ENCODE results near the gene MYADML2. TPM values are rescaled to one million over a fixed set of nuclear protein-coding genes. Genes with fewer than 3 reads are reported as not detected.

MYADML2 gene
- total and polyA plus RNA-seq, 9 donors: 11.3 to 24.1 (median 21.5) TPM

DNA sequence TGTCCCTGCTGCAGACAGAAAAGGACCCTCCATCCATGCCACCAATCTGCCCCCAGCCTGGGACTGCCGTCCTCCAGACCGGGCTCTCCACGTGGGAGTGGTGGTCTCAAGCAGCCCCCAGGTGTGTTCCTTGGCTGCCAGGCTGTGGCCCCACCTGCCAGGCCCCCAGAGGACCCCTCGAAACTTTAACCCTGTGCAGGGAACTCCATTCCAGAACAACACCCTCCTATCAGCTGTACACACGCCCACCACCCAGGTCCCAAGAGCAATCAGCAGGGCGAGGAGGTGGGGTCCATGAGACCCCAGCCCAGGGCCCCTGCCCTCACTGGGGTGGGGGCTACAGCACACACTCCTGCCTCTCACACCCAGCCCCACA, 11.3 kb downstream of the MYADML2 start:
- Histone ChIP-seq H3K4me1 (ENCODE audit: control insufficient read depth, insufficient read depth, low read length) (peaks cover 59% of the 10 kb centered on the region), H3K27ac (ENCODE audit: low read length) (no peak overlapping the region), H3K9me3 (replicated peaks; ENCODE audit: control insufficient read depth, low read depth, low read length) (no peaks in the 10 kb centered on the region), H3K4me3 (ENCODE audit: low read length) (peak overlapping the region; percentile 26), H3K36me3 (ENCODE audit: control insufficient read depth, insufficient read depth, low read length) (peaks cover 29% of the 10 kb centered on the region), H3K27me3 (ENCODE audit: control insufficient read depth, insufficient read depth, low read length) (no peaks in the 10 kb centered on the region)
- 83% methylated on average over 6 of the region's 6 CpGs for WGBS (ENCODE audit: insufficient coverage)
- no peak for DNase-seq

DNA sequence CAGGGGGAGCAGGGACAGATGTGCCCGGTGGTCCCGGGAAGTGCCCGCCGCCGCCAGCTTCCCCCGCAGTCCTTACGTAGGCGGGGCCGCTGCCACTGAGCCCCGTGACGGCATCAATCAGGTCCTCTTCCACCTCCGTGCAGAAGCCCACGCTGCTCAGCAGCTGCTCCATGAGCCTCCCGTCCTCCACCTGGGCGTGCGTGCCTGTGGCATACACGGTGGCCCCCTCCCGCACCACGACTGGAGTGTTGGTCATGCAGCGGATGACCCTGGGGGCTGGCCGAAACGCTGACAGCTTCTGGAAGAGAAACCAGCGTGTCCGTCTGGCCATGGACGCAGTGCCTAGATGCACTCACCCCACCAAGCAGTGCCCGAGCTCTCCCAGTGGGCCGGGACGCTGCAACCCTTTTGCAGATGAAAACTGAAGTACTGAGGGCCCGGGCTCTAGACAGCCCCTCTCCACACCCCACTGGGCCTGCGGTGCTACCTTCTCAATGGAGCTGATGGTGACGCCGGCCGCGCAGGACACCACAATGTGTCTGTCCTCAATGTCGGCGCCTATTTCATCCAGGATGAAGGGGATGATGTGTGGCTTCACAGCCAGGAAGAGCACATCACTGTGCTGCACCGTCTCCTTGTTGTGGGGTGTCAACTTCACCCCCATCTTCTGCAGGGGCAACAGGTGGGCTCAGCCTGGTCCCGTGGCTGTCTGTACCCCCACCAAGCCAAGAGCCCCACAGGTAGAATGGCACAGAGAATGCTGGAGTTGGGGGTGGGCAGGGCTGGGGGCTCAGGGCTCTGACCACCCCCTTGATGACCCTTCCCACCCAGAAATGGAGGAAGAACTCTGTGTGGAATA, 12.0 kb downstream of the MYADML2 start:
- Histone ChIP-seq H3K9me3 (replicated peaks; ENCODE audit: control insufficient read depth, low read depth, low read length) (no peaks in the 10 kb centered on the region), H3K27ac (ENCODE audit: low read length) (no peak overlapping the region), H3K36me3 (ENCODE audit: control insufficient read depth, insufficient read depth, low read length) (peaks cover 29% of the 10 kb centered on the region), H3K27me3 (ENCODE audit: control insufficient read depth, insufficient read depth, low read length) (no peaks in the 10 kb centered on the region), H3K4me1 (ENCODE audit: control insufficient read depth, insufficient read depth, low read length) (peaks cover 59% of the 10 kb centered on the region), H3K4me3 (ENCODE audit: low read length) (no peak overlapping the region)
- WGBS (ENCODE audit: insufficient coverage): 82% methylated on average over 28 of the region's 38 CpGs
- no peak for DNase-seq

DNA sequence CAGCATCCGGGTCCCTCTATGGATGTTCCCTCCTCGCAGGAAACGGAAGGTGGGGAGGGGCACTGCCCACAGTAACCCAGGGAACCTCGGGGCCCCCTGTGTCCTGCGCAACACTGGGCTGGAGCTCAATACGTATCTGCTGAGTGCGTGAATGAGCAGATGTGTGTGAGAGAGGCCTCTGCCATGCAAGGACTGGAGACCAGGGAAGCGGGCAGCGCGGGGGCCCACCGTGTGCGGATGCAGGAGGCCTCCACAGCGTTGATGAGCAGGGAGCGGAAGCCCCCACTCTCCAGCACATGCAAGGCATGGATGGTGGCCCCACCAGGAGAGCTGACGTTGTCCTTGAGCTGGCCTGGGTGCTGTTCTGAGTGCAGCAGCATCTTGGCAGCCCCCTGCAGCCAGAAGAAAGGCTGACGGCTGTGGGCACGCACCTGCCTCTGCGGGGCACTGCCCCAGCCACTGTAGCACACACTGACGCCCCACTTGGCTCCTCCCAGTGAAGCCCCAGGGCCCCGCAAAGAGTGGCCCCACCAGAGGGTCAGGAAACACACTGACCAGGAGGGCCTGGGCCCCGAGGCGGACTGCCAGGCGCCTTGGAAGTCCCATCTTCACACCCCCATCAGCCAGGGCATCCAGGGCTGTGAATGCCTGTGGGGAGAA, 12.8 kb downstream of the MYADML2 start:
- H3K4me1 ChIP-seq (ENCODE audit: control insufficient read depth, insufficient read depth, low read length): peaks cover 55% of the 10 kb centered on the region
- 78% methylated on average over 18 of the region's 23 CpGs for WGBS (ENCODE audit: insufficient coverage)
- DNase-seq: no peak
- peaks cover 2% of the 10 kb centered on the region for H3K27me3 ChIP-seq (ENCODE audit: control insufficient read depth, insufficient read depth, low read length)
- peaks cover 29% of the 10 kb centered on the region for H3K36me3 ChIP-seq (ENCODE audit: control insufficient read depth, insufficient read depth, low read length)
- H3K27ac ChIP-seq (ENCODE audit: low read length): no peak overlapping the region
- no peak overlapping the region for H3K4me3 ChIP-seq (ENCODE audit: low read length)
- no peaks in the 10 kb centered on the region for H3K9me3 ChIP-seq (replicated peaks; ENCODE audit: control insufficient read depth, low read depth, low read length)

DNA sequence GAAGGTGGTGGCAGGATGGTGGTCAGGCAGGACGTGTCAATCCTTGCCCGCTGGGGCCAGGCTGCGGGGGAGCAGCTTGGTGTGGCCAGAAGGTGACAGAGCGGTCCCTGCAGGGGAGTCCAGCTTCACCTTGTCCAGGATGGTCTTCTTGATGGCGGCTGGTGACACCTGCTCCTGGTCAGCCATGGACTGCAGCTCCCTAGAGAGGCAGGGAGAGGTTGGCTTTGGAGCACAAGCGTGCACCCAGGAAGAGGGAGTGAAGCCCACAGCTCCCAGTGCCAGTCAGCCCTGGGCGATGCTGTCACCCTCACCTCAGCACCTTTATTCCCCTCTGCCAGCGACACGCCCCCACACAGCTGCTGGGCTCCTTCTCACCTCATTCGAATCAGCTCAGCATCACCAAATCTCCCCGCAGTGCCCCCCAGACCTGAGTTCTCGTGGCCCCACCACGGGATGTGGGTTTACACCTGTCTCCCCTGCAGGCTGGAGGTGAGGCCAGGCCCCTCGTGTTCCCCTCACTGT, 13.8 kb downstream of the MYADML2 start:
- peaks cover 29% of the 10 kb centered on the region for H3K36me3 ChIP-seq (ENCODE audit: control insufficient read depth, insufficient read depth, low read length)
- no peak for DNase-seq
- no peak overlapping the region for H3K4me3 ChIP-seq (ENCODE audit: low read length)
- H3K9me3 ChIP-seq (replicated peaks; ENCODE audit: control insufficient read depth, low read depth, low read length): no peaks in the 10 kb centered on the region
- H3K4me1 ChIP-seq (ENCODE audit: control insufficient read depth, insufficient read depth, low read length): peaks cover 56% of the 10 kb centered on the region
- 77% methylated on average over 13 of the region's 14 CpGs for WGBS (ENCODE audit: insufficient coverage)
- peaks cover 12% of the 10 kb centered on the region for H3K27me3 ChIP-seq (ENCODE audit: control insufficient read depth, insufficient read depth, low read length)
- H3K27ac ChIP-seq (ENCODE audit: low read length): no peak overlapping the region

DNA sequence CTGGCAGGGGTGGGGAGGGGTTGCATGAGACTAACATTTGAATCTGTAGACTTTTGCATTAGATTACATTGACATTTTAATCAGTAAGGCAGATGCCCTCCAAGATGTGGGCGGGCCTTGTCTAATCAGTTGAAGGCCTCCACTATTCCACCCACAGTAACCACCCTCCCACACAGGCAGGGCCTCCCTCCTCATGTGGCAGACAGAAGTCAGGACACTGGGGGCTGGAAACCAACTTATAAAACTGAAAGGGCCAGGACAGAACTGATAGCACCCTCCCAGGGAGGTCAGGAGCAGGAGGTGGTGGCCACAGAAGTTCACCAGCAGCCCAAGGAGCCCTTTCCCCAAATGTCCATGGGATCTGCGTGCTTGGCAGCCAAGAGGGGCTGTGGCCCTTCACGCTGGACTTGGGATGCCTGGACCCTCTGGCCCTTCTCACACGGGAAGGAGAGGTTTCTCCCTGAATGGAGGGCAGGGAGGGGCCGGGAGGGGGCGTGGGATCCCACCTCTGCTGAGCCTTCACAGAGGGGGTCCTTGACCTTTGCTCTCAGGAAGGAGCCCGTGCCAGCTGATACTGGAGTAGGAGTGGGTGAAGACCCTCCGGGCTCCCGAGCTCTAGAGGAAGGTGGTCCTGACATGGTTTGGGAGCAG, 14.6 kb downstream of the MYADML2 start:
- H3K36me3 ChIP-seq (ENCODE audit: control insufficient read depth, insufficient read depth, low read length): peaks cover 29% of the 10 kb centered on the region
- no peak overlapping the region for H3K4me3 ChIP-seq (ENCODE audit: low read length)
- 84% methylated on average over 8 of the region's 9 CpGs for WGBS (ENCODE audit: insufficient coverage)
- no peaks in the 10 kb centered on the region for H3K9me3 ChIP-seq (replicated peaks; ENCODE audit: control insufficient read depth, low read depth, low read length)
- H3K27ac ChIP-seq (ENCODE audit: low read length): no peak overlapping the region
- no peak for DNase-seq
- peaks cover 53% of the 10 kb centered on the region for H3K4me1 ChIP-seq (ENCODE audit: control insufficient read depth, insufficient read depth, low read length)
- H3K27me3 ChIP-seq (ENCODE audit: control insufficient read depth, insufficient read depth, low read length): peaks cover 14% of the 10 kb centered on the region

DNA sequence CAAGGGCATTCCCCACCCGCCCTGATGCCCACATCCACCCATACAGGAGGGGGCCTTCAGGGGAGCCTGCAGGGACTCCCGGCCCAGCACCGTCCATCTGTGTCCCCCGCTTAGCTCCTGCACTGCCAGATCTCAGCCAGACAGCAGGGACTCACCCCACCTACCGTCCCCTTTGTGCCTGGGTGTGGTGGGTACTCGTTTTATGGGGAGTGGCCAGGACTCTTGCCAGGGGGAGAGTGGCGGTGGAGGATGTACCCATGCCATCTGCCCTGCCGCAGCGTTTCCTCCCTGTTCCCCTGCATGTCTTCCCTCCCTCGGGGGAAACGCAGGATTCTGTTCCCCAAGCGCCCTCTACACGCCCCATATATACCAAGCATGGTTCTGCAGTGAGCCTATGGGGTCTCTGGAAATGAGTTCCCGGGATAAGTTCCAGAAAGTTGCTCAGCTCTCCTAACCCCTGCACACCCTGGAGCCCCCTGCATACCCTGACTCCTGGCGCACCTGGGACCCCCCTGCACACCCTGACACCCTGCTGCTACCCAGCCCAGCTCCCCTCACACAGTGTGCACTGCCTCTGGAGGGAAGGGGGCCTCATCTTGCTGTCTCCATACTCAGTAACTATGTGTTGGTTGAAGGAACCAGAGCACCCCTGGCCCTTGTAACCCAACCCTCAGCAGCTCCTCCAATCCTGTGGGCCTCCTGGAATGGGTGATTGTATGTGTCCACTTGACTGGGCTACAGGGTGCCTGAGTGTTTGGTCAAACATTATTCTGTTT, 15.3 kb downstream of the MYADML2 start:
- 60% methylated on average over 1 of the region's 15 CpGs for WGBS (ENCODE audit: insufficient coverage)
- Histone ChIP-seq H3K27me3 (ENCODE audit: control insufficient read depth, insufficient read depth, low read length) (peaks cover 14% of the 10 kb centered on the region), H3K9me3 (replicated peaks; ENCODE audit: control insufficient read depth, low read depth, low read length) (no peaks in the 10 kb centered on the region), H3K27ac (ENCODE audit: low read length) (no peak overlapping the region), H3K4me3 (ENCODE audit: low read length) (no peak overlapping the region), H3K4me1 (ENCODE audit: control insufficient read depth, insufficient read depth, low read length) (peaks cover 50% of the 10 kb centered on the region), H3K36me3 (ENCODE audit: control insufficient read depth, insufficient read depth, low read length) (peaks cover 29% of the 10 kb centered on the region)
- no peak for DNase-seq

DNA sequence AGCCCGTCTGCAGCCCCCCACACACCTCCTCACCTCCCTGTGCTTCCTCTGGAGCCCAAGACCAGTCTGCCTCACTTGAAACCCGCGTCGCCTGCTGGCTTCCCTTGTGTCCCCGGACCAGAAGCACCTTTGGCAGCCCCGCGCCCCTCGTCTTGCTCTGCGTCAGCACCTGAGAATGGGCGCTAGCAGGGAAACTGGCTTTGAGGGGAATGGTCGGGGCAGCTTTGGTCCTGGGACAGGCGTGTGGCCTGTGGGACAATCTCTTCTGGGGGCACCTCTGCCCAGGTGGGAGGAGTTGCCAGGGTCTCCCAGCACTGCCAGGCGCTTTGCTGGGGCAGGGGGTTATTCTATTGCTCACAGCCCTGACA, 15.9 kb downstream of the MYADML2 start:
- H3K36me3 ChIP-seq (ENCODE audit: control insufficient read depth, insufficient read depth, low read length): peaks cover 29% of the 10 kb centered on the region
- H3K27ac ChIP-seq (ENCODE audit: low read length): no peak overlapping the region
- 51% methylated on average over 12 of the region's 13 CpGs for WGBS (ENCODE audit: insufficient coverage)
- H3K27me3 ChIP-seq (ENCODE audit: control insufficient read depth, insufficient read depth, low read length): peaks cover 14% of the 10 kb centered on the region
- DNase-seq: no peak
- peaks cover 50% of the 10 kb centered on the region for H3K4me1 ChIP-seq (ENCODE audit: control insufficient read depth, insufficient read depth, low read length)
- no peaks in the 10 kb centered on the region for H3K9me3 ChIP-seq (replicated peaks; ENCODE audit: control insufficient read depth, low read depth, low read length)
- no peak overlapping the region for H3K4me3 ChIP-seq (ENCODE audit: low read length)

DNA sequence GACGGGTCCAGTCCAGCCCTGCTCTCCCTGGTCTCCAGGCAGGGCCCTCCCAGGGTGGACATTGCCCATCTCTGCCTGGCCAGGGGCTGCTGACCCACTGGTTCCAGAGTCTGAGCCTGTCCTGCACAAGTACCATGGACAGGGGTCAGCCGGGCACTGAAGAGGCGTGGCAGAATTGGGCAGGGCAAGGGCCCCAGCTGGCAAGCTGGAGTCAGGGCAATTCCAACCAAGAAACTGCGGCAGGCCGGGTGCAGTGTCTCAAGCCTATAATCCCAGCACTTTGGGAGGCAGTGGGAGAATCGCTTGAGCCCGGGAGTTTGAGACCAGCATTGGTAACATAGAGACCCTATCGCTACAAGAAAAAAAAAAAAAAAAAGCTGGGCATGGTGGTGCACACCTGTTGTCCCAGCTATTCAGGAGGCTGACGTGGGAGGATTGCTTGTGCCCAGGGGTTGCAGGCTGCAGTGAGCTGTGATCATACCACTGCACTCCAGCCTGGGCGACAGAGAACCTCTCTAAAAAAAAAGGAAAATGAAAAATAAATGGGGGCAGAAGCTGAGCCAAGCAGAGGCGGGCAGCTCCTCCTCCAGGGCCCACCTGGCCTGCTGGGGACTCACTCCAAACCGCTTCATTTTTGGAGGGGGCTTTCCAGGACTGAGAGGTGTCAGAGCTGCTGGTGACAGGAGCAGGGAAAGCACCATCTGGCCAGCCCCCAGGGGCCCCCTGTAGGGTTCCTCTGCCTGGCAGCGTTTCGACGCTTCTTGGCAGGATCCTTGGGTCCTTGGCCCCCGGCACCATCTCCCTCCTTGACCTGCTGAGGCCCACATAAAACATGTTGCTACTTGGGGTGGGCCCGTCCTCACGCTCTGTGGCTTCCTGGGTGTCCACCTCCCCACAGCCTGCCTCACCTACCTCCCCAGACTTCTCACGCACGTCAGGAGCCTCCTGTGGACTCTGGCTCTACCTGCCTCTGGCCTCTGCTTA, 16.6 kb downstream of the MYADML2 start:
- peaks cover 50% of the 10 kb centered on the region for H3K4me1 ChIP-seq (ENCODE audit: control insufficient read depth, insufficient read depth, low read length)
- H3K36me3 ChIP-seq (ENCODE audit: control insufficient read depth, insufficient read depth, low read length): peaks cover 28% of the 10 kb centered on the region
- H3K4me3 ChIP-seq (ENCODE audit: low read length): no peak overlapping the region
- DNase-seq: no peak
- H3K9me3 ChIP-seq (replicated peaks; ENCODE audit: control insufficient read depth, low read depth, low read length): no peaks in the 10 kb centered on the region
- H3K27ac ChIP-seq (ENCODE audit: low read length): peak overlapping the region; percentile 35
- H3K27me3 ChIP-seq (ENCODE audit: control insufficient read depth, insufficient read depth, low read length): peaks cover 14% of the 10 kb centered on the region
- WGBS (ENCODE audit: insufficient coverage): 55% methylated on average over 15 of the region's 20 CpGs

Data from muscle of leg (tissue), 11 donors.